Skeletal muscle tissue (tissue), 4 donors: ENCODE data around the gene MRTFB. TPM values are rescaled to one million over a fixed set of nuclear protein-coding genes. Genes with fewer than 3 reads are reported as not detected.
A peak's percentile ranks its signal among the peaks of the same experiment; 100 is the strongest.

ENCODE experiments used
- H3K27ac ChIP-seq: one replicate; pipeline ENCODE4 v1.7.0; 2013; ENCODE audit warnings: mild to moderate bottlenecking, low read depth, low read length, inconsistent platforms
- H3K27me3 ChIP-seq, 3 donors: one replicate each; pipeline ENCODE4 v1.7.0; 2013; ENCODE audit warnings: low read length in 3 of 3; ENCODE audit not compliant: control insufficient read depth in 3 of 3, insufficient read depth in 3 of 3
- H3K36me3 ChIP-seq, 3 donors: one replicate each; pipeline ENCODE4 v1.7.0; 2013; ENCODE audit warnings: low read length in 3 of 3; ENCODE audit not compliant: control insufficient read depth in 3 of 3, insufficient read depth in 3 of 3
- H3K4me1 ChIP-seq, 3 donors: one replicate each; pipeline ENCODE4 v1.7.0; 2013; ENCODE audit warnings: low read length in 3 of 3, mild to moderate bottlenecking in 3 of 3; ENCODE audit not compliant: control insufficient read depth in 3 of 3, insufficient read depth in 3 of 3
- H3K4me3 ChIP-seq, 3 donors: one replicate each; pipeline ENCODE4 v1.7.0; 2013; ENCODE audit warnings: low read length in 3 of 3
- H3K9ac ChIP-seq, 3 donors: one replicate each; pipeline ENCODE4 v1.7.0; 2013; ENCODE audit warnings: low read length in 3 of 3, mild to moderate bottlenecking in 3 of 3, moderate library complexity in 2 of 3, low read depth in 1 of 3
- H3K9me3 ChIP-seq, 3 donors: one replicate each; pipeline ENCODE4 v1.7.0; 2013; ENCODE audit warnings: low read length in 3 of 3; ENCODE audit not compliant: control insufficient read depth in 3 of 3
- total RNA-seq: library from RNA; depleted of rRNA; stranded (reverse); fragments of >200 nt; gene quantifications from one replicate; pipeline ENCODE4 v1.2.3, GENCODE V29; 2014
- donor health status: Osteomylitis.

MRTFB gene
- total RNA-seq, 1 donor from 2014 or later: 13.0 TPM

GRCh38 chr16:14193316-14193871 lies 122.3 kb downstream of the MRTFB start:
- H3K27ac ChIP-seq: no peak overlapping the region
- no peaks in the 10 kb centered on the region for H3K9me3 ChIP-seq
- H3K4me1 ChIP-seq: peaks cover 2 to 10% (median 7%) of the 10 kb centered on the region in 3 donors
- no peaks in the 10 kb centered on the region for H3K27me3 ChIP-seq
- H3K36me3 ChIP-seq: peaks cover 0 to 2% (median 0%) of the 10 kb centered on the region in 3 donors
- no peak overlapping the region for H3K4me3 ChIP-seq
- H3K9ac ChIP-seq: no peak overlapping the region

DNA sequence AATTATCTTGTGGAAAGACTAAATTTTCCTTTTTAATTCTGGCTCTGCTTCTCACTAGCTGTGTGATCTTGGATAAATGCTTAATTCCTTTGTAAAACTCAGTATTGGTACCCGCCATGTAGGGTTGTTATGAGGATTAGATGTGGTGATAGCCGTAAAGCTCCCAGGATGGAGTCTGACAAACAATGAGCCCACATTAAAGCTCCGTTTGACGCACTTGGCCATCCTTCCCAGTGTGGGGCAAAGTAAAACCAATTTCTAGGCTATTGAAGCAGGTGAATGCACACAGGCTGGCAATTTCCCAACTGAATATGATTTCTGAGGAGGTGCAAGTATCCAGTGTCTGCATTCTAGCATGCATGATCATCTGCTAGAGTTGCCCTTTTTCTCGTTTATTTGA lies 123.6 kb downstream of the MRTFB start:
- Histone ChIP-seq H3K27ac (no peak overlapping the region), H3K4me1 (peaks cover 9 to 16% (median 10%) of the 10 kb centered on the region in 3 donors), H3K9me3 (no peaks in the 10 kb centered on the region)

DNA sequence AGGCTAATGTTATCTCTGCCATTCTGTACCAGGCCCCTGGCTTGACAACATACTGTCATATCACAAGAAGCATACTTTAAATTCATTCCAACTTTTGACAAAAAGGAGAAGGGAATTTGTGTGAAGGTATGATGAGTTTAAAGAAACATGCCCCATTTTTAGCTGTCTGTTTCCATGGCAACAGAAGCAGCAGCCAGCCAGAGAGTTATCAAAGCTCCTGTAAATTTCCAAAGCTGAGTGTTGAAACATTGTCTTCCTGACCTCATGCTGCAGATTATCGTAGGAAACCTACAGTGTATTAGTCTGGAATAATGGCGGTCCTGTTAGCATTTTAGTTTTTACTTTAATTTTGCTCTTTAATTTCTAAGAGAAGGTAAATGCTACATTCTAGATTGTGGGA lies 124.9 kb downstream of the MRTFB start:
- Histone ChIP-seq H3K4me1 (peaks cover 6 to 16% (median 9%) of the 10 kb centered on the region in 3 donors), H3K27ac (no peak overlapping the region), H3K4me3 (no peak overlapping the region), H3K36me3 (no peaks in the 10 kb centered on the region), H3K9me3 (no peaks in the 10 kb centered on the region), H3K27me3 (no peaks in the 10 kb centered on the region), H3K9ac (no peak overlapping the region)

More for the DNA sequence above, 123.6 kb downstream of the MRTFB start:
- Histone ChIP-seq H3K9ac (no peak overlapping the region), H3K36me3 (peaks cover 0 to 2% (median 0%) of the 10 kb centered on the region in 3 donors), H3K27me3 (no peaks in the 10 kb centered on the region), H3K4me3 (no peak overlapping the region)

- Histone ChIP-seq H3K27me3 (no peaks in the 10 kb centered on the region), H3K9ac (no peak overlapping the region), H3K4me3 (no peak overlapping the region), H3K4me1 (peaks cover 6 to 16% (median 9%) of the 10 kb centered on the region in 3 donors), H3K9me3 (no peaks in the 10 kb centered on the region), H3K36me3 (no peaks in the 10 kb centered on the region), H3K27ac (no peak overlapping the region)
These were observed 125.4 kb downstream of the MRTFB start for GRCh38 chr16:14196539-14196938.

DNA sequence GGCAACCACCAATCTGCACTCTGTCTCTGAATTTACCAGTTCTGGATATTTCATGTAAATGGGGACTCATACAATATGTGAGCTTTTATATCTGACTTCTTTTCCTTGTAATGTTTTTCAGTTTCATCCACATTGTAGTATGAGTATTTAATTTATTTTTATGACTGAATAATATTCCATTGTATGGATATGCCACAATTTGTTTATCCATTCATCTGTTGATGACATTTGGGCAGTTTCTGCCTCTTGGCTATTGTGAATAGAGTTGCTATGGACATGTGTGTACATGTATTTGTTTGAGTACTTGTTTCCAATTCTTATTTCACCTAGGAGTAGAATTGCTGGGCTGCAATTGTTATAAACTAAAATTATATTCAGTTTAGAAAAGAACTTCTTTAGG lies 126.9 kb downstream of the MRTFB start:
- H3K9ac ChIP-seq: no peak overlapping the region
- no peak overlapping the region for H3K27ac ChIP-seq
- H3K4me3 ChIP-seq: no peak overlapping the region
- H3K36me3 ChIP-seq: no peaks in the 10 kb centered on the region
- no peaks in the 10 kb centered on the region for H3K27me3 ChIP-seq
- no peaks in the 10 kb centered on the region for H3K9me3 ChIP-seq
- H3K4me1 ChIP-seq: peaks cover 3 to 9% (median 6%) of the 10 kb centered on the region in 3 donors

GRCh38 chr16:14198572-14198971 lies 127.5 kb downstream of the MRTFB start:
- Histone ChIP-seq H3K9ac (no peak overlapping the region), H3K9me3 (no peaks in the 10 kb centered on the region), H3K27ac (no peak overlapping the region), H3K36me3 (no peaks in the 10 kb centered on the region), H3K27me3 (no peaks in the 10 kb centered on the region), H3K4me3 (no peak overlapping the region), H3K4me1 (peaks cover 4 to 9% (median 9%) of the 10 kb centered on the region in 3 donors)

DNA sequence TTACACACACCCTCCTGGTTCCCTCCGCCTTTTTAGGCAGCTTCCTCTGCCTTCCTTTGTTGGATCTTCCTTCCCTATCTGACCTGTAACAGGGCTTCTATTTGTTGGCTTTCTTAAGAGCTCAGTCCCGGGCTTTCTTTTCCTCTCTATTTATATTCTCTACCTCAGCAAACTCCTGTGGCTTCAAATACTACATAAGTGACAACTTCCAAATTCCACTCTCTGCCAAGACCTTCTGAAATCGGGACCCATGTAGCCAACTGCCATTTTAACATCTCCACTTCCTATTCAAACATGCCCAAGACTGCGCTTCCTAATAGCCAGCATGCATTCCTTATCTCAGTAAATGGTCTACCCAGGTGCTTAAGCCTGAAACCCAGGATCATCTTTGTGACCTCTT lies 128.1 kb downstream of the MRTFB start:
- Histone ChIP-seq H3K4me1 (peaks cover 2 to 9% (median 9%) of the 10 kb centered on the region in 3 donors), H3K4me3 (peak overlapping the region in 1 of 3 donors; percentile 17), H3K27ac (peak overlapping the region; percentile 16), H3K36me3 (no peaks in the 10 kb centered on the region), H3K9ac (no peak overlapping the region), H3K9me3 (no peaks in the 10 kb centered on the region), H3K27me3 (no peaks in the 10 kb centered on the region)

DNA sequence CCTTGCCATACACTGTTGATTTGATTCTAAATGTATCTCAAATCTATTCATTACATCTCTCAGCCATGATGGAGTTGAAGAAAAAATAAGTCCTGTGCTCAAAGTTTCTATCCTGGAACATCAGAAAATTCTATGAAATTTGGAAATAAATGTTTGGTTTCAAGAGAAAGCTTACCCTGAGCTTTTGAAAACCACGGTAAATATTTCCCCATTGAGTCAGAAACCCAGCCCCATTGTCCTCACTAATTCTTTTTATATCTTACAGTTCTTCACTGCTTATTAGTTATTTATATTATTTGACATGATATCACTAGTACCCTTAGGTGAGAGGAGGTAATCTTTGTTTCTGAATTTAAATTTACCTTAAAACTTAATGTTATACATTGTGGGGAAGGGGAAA lies 128.5 kb downstream of the MRTFB start:
- Histone ChIP-seq H3K4me1 (peaks cover 2 to 9% (median 9%) of the 10 kb centered on the region in 3 donors), H3K27ac (peak overlapping the region; percentile 16), H3K9me3 (no peaks in the 10 kb centered on the region), H3K4me3 (peak overlapping the region in 1 of 3 donors; percentile 17), H3K27me3 (no peaks in the 10 kb centered on the region), H3K9ac (no peak overlapping the region), H3K36me3 (no peaks in the 10 kb centered on the region)

DNA sequence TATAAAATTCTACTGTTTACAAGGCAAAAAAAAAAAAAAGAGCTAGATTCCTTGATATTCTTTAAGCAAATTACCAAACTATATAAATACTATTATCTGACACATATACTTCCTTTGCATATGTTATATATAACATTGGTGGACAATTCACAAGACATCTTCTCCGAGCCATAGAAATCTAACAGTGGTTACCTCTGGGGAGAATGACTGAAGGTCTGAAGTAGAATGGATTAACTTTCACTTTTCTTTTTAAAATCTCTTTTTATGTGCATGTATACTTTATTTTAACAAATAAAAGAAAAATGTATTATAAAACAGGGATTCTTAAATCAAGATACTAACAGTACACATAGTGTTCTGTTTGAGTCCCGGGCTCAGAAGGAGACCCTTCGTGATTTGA lies 131.0 kb downstream of the MRTFB start:
- no peaks in the 10 kb centered on the region for H3K9me3 ChIP-seq

GRCh38 chr16:14202697-14203096 lies 131.6 kb downstream of the MRTFB start:
- no peaks in the 10 kb centered on the region for H3K9me3 ChIP-seq
- H3K4me1 ChIP-seq: peaks cover 2 to 9% (median 9%) of the 10 kb centered on the region in 3 donors
- peak overlapping the region in 1 of 3 donors; percentile 11 for H3K4me3 ChIP-seq
- no peak overlapping the region for H3K27ac ChIP-seq
- no peaks in the 10 kb centered on the region for H3K27me3 ChIP-seq
- no peaks in the 10 kb centered on the region for H3K36me3 ChIP-seq
- H3K9ac ChIP-seq: no peak overlapping the region

More for the DNA sequence above, 131.0 kb downstream of the MRTFB start:
- H3K27me3 ChIP-seq: no peaks in the 10 kb centered on the region
- H3K36me3 ChIP-seq: no peaks in the 10 kb centered on the region
- no peak overlapping the region for H3K4me3 ChIP-seq
- H3K4me1 ChIP-seq: peaks cover 2 to 9% (median 9%) of the 10 kb centered on the region in 3 donors
- H3K9ac ChIP-seq: no peak overlapping the region
- no peak overlapping the region for H3K27ac ChIP-seq
